Raji (cell line): ENCODE data around the gene MORN5.

Experiments used
- POLR2A ChIP-seq: IDR thresholded peaks from 2 replicates; pipeline ENCODE4 v1.6.1; 2011; ENCODE audit warnings: low read depth, low read length, control low read depth; ENCODE audit not compliant: insufficient read depth

The MORN5 gene

DNA sequence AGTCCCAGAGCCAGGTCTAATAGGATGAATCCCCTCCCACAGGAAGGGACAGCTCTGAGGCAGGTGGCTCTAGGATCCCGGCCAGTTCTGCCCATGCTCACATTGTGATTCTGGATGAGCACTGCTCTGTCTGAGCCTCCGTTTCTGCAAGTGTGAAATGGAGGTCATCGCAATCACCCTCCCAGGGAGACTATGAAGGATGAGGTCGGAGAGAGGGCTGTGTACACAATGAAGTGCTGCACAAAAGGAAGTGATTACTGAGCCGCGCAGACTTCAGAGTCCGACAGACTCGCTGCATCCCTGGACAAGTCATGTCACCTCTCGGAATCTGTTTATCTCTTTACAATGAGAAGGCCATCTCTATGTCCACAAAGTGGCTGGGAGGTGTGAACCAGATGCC lies 47.4 kb downstream of the MORN5 start:
- TF ChIP-seq POLR2A = no peak

- no peak for TF ChIP-seq POLR2A
These were observed 49.7 kb downstream of the MORN5 start for GRCh38 chr9:122209451-122209850.

DNA sequence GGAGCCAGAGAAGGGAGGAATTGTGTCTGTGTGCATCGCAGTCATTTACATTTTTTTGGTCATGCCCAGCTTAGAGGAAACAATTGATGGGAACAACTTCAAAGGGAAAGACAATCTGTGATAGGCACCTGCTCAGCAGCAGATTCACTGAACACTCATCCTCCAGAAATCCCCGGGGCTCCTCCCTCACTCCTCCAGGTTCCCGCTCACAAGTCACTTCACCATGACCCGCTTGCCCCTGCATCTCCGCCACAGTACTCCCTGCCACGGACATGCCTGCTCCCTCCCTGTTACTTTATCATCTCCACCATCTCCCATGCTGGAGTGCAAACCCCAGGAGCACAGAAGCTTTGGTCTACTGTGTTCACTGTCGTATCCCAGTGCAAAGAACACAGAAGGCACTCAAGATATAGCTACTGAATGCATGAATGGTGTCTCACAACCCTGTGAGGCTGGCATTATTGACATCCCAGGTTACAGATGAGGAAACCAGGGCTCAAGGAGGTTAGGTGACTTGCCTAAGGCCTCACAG lies 52.8 kb downstream of the MORN5 start:
- TF ChIP-seq POLR2A = no peak

GRCh38 chr9:122213102-122213588 lies 53.4 kb downstream of the MORN5 start:
- no peak for TF ChIP-seq POLR2A

DNA sequence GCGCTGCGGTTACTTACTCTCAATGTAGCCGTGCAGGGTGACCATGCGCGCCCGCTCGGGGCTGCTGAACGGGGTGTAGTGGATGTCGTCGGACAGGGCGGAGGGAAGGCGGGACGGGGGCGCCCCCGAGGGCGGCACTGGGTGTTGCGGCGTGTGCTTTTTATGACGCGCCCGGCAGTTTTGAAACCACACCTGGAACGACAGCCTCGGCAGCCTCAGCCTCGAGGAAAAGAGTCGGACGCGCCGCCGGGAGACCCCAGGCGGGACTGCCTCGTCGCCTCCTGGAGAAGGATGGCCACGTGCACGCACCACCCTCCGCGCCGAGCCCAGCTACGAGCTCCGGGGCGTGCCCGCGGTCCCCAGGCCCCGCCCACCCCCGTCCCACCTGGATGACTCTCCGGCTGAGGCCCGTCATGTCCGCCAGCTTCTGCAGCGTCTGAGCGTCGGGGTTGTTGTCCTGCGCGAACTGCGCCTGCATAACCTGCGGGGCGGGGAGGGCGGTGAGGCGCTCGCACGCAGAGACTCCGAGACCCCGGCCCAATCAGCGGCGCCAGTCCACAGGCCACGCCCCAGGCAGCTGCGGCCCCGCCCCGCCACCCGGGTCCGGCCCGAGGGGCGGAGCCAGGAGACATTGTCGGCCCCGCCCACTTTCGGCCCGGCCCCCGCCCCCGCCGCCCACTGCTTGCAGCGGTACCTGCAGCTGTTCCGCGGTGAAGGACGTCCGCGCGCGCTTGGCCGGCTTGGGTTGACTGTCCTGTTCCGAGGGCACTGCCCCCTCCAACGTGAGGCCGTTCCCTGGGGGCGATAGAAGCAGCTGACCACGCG lies 54.1 kb downstream of the MORN5 start:
- no peak for TF ChIP-seq POLR2A

DNA sequence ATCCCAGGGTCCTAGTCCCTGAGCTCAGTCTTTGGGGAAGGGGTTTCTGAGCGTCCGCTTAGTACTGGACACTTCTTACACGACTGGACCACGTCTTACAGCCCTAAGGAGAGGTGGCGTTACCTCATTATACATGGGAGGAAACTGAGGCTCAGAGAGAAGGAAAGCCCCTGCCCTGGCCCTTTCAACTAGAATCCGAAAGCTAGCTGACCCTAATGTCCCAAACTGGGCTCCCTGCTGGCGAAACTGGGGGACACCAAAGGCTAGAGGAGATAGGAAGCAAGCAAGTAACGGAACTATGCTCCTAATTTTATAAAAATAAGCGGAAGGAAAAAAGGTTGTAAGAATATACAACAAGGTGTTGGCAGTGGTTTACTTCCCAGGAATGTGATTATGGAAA lies 54.8 kb downstream of the MORN5 start:
- TF ChIP-seq POLR2A = no peak

GRCh38 chr9:122215663-122216062 lies 56.0 kb downstream of the MORN5 start:
- no peak for TF ChIP-seq POLR2A

- TF ChIP-seq POLR2A = no peak
These were observed 56.6 kb downstream of the MORN5 start for GRCh38 chr9:122216138-122216797.

DNA sequence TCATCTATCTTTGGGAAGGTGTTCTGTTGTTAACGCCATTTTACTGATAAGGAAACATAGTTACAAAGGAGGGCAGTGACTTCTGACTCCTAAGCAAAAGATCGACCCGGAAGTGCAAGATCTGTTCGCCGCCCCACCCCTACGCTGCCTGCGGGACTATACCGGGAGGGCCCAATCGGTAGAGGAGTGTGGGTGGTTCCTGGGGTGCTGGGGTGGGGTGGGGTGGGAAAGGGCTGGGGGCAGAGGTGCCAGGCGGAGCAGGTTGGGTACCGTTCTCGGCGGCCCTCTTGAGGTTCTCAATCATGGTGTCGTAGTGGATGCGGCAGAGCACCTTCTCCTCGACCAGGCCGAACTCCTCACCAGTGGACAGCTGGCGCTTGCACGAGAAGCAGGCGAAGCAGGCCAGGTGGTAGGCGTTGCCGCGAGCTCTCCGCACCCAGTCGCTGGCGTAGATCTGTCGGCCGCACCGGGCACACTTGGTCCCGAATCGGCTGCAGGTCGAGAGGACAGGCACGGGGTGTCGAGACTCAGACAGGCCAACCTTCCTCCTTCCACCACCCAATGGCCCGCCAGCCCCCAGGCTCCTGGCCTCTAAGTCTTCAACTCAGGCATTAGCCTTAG lies 57.2 kb downstream of the MORN5 start:
- no peak for TF ChIP-seq POLR2A

- no peak for TF ChIP-seq POLR2A
These were observed 57.9 kb downstream of the MORN5 start for GRCh38 chr9:122217640-122218039.

DNA sequence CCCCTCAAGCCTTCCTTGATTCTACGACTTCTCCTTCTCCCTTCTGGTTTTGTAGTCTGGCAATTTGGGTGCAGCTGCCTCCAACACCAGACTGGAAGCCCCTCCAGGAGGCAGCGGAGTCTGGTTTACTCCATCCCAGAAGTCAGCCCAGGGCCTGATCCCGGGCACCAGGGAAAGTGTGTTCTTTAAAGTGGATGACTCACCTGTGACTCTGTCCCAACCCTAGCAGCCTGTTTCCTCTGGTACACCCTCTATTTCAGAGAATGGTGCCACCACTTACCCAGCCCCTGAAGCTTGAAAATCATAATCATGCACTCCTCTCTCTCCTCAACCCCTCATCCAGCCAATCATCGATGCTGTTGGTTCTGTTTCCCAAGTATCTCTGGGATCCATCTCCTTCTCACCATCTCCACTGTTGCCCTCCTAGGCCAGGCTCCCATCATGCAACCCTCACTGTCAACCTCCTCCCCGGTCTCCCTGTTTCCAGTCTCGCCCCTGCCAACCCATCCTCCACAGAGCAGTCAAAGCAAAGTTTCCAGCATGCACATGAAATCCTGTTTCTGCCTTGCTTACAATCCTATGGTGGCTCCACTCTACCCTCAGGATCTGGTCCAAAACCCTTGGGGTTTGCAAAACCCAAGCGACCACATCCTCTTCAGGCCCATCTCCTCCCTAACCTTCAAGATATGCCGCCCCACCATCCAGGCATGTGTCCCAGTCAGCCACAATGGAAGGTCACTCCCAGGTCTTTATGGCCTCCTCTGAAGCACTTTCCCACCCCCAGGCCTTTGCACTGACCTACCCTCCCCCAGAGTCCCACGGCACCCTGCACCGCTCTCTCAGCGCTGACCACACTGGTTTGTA lies 58.6 kb downstream of the MORN5 start:
- no peak for TF ChIP-seq POLR2A

DNA sequence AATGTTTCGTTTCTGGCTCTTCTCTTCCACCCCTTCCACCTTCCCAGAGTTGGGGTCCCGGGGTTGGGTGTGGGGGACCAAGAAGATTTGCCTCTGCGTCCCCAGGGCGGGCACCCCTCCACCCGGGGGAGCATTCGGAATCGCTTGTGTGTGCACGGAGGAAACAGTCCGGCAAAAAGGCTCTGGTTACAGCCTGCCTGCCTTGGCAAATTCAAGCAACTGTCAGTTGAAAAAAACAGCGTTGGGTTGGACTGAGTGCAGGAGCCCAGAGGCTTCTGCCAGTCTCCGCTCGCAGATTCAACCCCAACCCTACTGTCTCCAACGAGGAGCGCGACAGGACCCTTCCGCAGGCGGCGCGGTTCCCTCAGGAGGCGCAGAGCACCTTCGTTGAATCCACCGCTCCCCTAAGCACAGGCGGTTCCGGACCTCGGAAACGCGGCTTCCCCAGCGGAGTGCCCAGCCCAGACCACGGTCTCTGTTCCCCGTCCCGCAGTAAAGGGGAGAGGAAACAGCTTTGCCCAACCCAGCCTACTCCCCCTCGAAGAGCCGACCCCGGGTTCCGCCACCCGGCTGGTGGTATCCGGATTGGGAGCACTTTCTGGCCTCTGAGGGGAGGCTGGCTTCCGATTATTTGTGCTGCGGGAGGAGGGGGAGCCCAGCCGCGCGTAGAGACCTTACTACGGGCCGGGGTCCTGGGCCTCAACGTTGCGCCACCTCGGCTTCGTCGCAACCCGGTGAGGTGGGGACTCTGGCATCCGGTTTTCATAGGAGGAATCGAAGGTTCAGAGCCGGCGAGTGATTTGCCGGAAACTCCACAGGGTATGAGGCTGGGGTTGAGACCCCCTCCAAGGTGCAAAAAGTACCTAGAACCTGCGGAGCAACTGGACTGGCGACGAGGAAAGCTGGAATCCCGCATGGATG lies 59.5 kb downstream of the MORN5 start:
- TF ChIP-seq POLR2A = no peak

DNA sequence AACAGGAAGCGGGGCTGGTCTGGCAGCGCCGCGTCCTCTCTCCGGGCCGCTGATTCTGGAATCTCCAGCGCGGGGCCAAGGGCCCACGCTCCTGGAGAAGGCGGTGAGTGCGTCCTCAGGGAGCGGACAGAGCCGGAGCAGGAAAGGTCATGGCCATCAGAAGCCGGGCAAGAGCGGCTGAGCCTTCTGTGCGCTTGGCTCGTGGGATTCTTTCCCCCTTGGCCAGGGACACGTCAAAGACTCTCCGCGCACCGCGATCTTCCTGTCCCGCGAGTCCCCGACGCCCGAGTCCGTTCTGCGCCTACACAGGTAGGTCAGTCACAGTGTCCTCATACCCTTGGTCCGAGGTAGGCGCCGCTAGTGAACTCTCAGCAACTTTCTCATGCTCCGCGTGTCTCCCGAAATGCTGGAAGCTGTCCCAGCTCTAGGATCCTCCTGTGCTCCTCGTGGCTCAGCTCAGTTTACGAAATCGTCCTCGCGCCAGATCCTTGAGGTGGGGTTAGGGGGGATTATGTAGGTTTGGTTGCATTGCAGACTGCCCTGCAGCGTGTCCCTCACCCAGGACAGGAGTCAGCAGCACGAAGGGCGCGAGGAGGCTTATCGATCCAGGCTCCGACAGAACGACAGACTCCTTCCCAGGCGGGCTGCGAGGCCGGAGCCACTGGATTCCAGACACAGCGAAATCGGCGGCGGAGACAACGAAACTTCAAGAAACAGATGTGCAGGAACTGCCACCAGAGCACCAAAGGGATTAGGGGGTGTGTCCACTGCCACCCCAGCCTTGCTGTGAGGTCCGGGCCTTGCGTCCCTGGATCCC lies 60.4 kb downstream of the MORN5 start:
- TF ChIP-seq POLR2A = no peak

DNA sequence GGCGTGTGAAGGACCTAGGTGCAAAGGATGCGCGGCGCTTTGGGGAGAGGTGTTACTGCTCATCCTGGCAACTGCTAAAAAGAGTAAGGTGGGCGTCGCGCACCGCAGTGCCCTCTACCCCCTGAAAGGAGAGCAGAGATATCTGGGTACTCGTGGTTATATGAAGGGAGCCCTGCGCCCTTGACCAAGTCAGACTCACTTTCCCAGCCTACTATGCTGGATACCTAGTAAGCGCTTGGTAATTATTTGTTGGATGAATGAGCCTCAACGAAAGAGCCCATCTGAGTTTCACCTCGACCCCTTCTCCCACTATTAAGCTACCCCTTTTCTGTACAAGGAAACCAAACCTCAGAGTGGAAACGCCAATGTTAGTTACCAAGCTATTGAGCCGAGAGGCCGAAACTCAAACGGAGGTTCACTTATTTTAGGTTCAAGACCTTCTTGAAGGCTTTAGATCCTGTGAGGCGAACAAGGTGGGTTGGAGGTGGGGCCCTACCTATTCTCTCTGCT lies 61.0 kb downstream of the MORN5 start:
- no peak for TF ChIP-seq POLR2A
